ENCODE measurements around the gene ZNF292. TPM values are rescaled to one million over a fixed set of nuclear protein-coding genes. Genes with fewer than 3 reads are reported as not detected.

The ZNF292 gene
- total and polyA plus RNA-seq, 2 experiments from 2014 or later = 20.9 to 38.3 TPM

DNA sequence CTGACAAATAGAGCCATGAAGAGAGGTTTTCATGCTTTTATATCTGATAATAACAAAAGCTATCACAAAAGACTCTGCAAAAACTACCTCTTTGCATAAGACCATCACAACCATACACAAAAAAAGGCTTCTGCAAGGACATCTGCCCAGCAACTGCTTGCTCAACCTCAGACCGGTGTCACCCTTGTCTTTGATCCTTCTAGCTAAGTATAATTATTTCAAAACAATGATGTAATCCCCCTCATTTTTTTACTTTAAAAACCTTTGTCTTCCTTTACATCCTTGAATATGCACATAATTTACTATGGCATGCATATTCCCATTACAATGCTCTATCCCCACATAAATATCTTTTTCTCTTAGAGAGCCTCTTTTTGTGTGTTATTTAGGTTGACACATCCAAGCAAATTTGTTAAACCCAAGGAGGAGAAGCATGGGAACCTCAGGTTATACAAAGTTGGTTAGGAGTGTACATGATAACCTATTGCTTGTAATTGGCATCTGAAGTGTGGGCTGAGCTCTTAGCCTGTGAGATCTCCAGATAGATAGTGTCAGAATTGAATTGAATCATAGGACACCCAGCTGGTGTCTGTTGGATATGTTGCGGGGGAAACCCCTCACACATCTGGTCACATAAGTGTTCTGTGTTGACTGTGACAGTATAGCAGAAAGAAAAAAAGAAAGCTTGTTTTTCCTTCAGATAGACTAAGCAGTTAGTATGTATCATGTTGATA is 39.8 kb upstream of the ZNF292 start:
- TF ChIP-seq EZH2 (IDR thresholded peaks at IDR 0.05; ENCODE audit: borderline replicate concordance) = no peak
- TF ChIP-seq EZH2phosphoT487 (IDR thresholded peaks at IDR 0.05; ENCODE audit: low read depth, severe bottlenecking, unreplicated experiment) = no peak
- TF ChIP-seq, protein P1, sequence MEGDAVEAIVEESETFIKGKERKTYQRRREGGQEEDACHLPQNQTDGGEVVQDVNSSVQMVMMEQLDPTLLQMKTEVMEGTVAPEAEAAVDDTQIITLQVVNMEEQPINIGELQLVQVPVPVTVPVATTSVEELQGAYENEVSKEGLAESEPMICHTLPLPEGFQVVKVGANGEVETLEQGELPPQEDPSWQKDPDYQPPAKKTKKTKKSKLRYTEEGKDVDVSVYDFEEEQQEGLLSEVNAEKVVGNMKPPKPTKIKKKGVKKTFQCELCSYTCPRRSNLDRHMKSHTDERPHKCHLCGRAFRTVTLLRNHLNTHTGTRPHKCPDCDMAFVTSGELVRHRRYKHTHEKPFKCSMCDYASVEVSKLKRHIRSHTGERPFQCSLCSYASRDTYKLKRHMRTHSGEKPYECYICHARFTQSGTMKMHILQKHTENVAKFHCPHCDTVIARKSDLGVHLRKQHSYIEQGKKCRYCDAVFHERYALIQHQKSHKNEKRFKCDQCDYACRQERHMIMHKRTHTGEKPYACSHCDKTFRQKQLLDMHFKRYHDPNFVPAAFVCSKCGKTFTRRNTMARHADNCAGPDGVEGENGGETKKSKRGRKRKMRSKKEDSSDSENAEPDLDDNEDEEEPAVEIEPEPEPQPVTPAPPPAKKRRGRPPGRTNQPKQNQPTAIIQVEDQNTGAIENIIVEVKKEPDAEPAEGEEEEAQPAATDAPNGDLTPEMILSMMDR (IDR thresholded peaks at IDR 0.05; ENCODE audit: poor library complexity) = no peak
- H3K9me2 ChIP-seq (replicated peaks; ENCODE audit: insufficient read depth) = no peaks in the 10 kb centered on the region
- no peak overlapping the region for H2AFZ ChIP-seq
- H3K27me3 ChIP-seq = no peaks in the 10 kb centered on the region
- H3K79me2 ChIP-seq = no peaks in the 10 kb centered on the region
- no peak overlapping the region for H3K4me3 ChIP-seq
- no peaks in the 10 kb centered on the region for H3K4me1 ChIP-seq (ENCODE audit: insufficient read depth)
- no peak overlapping the region for H3K4me2 ChIP-seq
- H3K36me3 ChIP-seq (replicated peaks; ENCODE audit: insufficient read depth, low read depth) = no peaks in the 10 kb centered on the region
- no peaks in the 10 kb centered on the region for H3K9me3 ChIP-seq (ENCODE audit: low read depth)
- WGBS (ENCODE audit: low lambda C conversion rate, missing lambda C conversion rate) = 77% methylated on average over 2 of the region's 2 CpGs
- no peak for DNase-seq (ENCODE audit: low spot score)
- no peaks in the 10 kb centered on the region for H4K20me1 ChIP-seq (ENCODE audit: insufficient read depth, poor library complexity, severe bottlenecking)
- no peak overlapping the region for H3K27ac ChIP-seq

DNA sequence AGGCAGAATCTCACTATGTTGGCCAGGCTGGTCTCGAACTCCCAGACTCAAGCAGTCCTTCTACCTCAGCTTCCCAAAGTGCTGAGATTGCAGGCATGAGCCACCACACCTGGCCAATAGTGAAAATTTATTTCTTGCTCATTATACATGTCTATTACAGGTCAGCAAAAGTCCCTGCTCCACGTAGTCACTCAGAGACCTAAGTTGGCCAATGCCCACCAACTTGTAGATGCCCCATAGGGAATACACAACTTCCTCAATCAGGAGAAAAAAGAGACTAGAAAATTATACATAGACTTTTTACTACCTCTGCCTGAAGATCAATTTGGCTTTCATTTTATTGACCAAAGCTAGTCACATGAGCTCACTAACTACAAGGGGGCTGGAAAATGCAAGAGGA is 38.4 kb upstream of the ZNF292 start:
- Histone ChIP-seq H4K20me1 (ENCODE audit: insufficient read depth, poor library complexity, severe bottlenecking) (no peaks in the 10 kb centered on the region), H3K4me3 (no peak overlapping the region), H2AFZ (no peak overlapping the region), H3K27ac (no peak overlapping the region), H3K9me2 (replicated peaks; ENCODE audit: insufficient read depth) (no peaks in the 10 kb centered on the region), H3K36me3 (replicated peaks; ENCODE audit: insufficient read depth, low read depth) (no peaks in the 10 kb centered on the region), H3K9me3 (ENCODE audit: low read depth) (no peaks in the 10 kb centered on the region), H3K4me1 (ENCODE audit: insufficient read depth) (no peaks in the 10 kb centered on the region), H3K4me2 (no peak overlapping the region), H3K79me2 (no peaks in the 10 kb centered on the region), H3K27me3 (no peaks in the 10 kb centered on the region)
- 90% methylated on average over 2 of the region's 2 CpGs for WGBS (ENCODE audit: low lambda C conversion rate, missing lambda C conversion rate)
- TF ChIP-seq EZH2 (IDR thresholded peaks at IDR 0.05; ENCODE audit: borderline replicate concordance) (no peak), EZH2phosphoT487 (IDR thresholded peaks at IDR 0.05; ENCODE audit: low read depth, severe bottlenecking, unreplicated experiment) (no peak)
- TF ChIP-seq, protein P1 (IDR thresholded peaks at IDR 0.05; ENCODE audit: poor library complexity) = no peak
- DNase-seq (ENCODE audit: low spot score) = no peak

DNA sequence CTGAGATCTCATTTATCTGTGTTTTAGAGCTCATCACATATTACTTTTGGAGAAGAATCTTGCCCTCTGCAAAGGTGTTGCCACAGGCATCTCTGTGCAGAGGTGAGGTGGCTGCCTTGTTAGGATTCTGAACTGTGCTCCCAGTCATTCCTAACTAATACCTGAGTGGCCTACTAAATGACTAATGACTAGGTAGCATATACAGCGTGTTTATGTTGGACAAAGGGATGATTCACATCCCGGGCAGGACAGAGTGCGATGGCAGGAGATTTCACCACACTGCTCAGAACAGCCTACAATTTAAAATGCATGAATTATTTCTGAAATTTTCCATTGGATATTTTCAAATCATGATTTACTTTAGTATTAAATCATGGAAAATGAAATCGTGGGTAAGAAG is 37.3 kb upstream of the ZNF292 start:
- 73% methylated on average over 4 of the region's 4 CpGs for whole genome bisulfite sequencing (ENCODE audit: low lambda C conversion rate, missing lambda C conversion rate)
- no peak for DNase-seq (ENCODE audit: low spot score)
- Histone ChIP-seq H3K4me2 (no peak overlapping the region), H3K79me2 (no peaks in the 10 kb centered on the region), H3K4me1 (ENCODE audit: insufficient read depth) (no peaks in the 10 kb centered on the region), H3K9me3 (ENCODE audit: low read depth) (no peaks in the 10 kb centered on the region), H3K4me3 (no peak overlapping the region), H3K36me3 (replicated peaks; ENCODE audit: insufficient read depth, low read depth) (no peaks in the 10 kb centered on the region), H3K27ac (no peak overlapping the region), H3K9me2 (replicated peaks; ENCODE audit: insufficient read depth) (no peaks in the 10 kb centered on the region), H2AFZ (no peak overlapping the region), H3K27me3 (no peaks in the 10 kb centered on the region), H4K20me1 (ENCODE audit: insufficient read depth, poor library complexity, severe bottlenecking) (no peaks in the 10 kb centered on the region)
- no peak for TF ChIP-seq EZH2 (IDR thresholded peaks at IDR 0.05; ENCODE audit: borderline replicate concordance)
- no peak for TF ChIP-seq EZH2phosphoT487 (IDR thresholded peaks at IDR 0.05; ENCODE audit: low read depth, severe bottlenecking, unreplicated experiment)
- TF ChIP-seq, protein P1 (IDR thresholded peaks at IDR 0.05; ENCODE audit: poor library complexity) = no peak
